AG10803 (cell line): ENCODE measurements around the gene GEMIN7.

ENCODE experiments used
- DNase-seq: peaks from one replicate; pipeline ENCODE4 v3.0.0; 2010; ENCODE audit warnings: low read depth
- H3K4me3 ChIP-seq: 2 replicates; pipeline ENCODE4 v1.5.1; 2011; ENCODE audit warnings: mild to moderate bottlenecking, low read length, control low read depth
- CTCF ChIP-seq: conservative IDR thresholded peaks from 2 replicates; pipeline ENCODE4 v1.5.1; 2011; ENCODE audit warnings: mild to moderate bottlenecking, low read length, control low read depth, inconsistent platforms

The GEMIN7 gene

GRCh38 chr19:45050036-45050435 lies 29.0 kb upstream of the GEMIN7 start:
- H3K4me3 ChIP-seq: no peak overlapping the region
- TF ChIP-seq CTCF: no peak
- DNase-seq: peak; percentile 18

- DNase-seq: no peak
- TF ChIP-seq CTCF: no peak
- H3K4me3 ChIP-seq: no peak overlapping the region
These were observed 27.0 kb upstream of the GEMIN7 start for GRCh38 chr19:45051929-45052579.

GRCh38 chr19:45056831-45057230 lies 22.2 kb upstream of the GEMIN7 start:
- no peak for TF ChIP-seq CTCF
- no peak for DNase-seq
- H3K4me3 ChIP-seq: no peak overlapping the region

GRCh38 chr19:45057444-45057843 lies 21.6 kb upstream of the GEMIN7 start:
- no peak for DNase-seq
- TF ChIP-seq CTCF: no peak
- H3K4me3 ChIP-seq: no peak overlapping the region

GRCh38 chr19:45058622-45059159 lies 20.4 kb upstream of the GEMIN7 start:
- no peak for TF ChIP-seq CTCF
- DNase-seq: no peak
- H3K4me3 ChIP-seq: no peak overlapping the region

GRCh38 chr19:45059258-45059965 lies 19.6 kb upstream of the GEMIN7 start:
- DNase-seq: peak; percentile 67
- TF ChIP-seq CTCF: peak; percentile 84
- no peak overlapping the region for H3K4me3 ChIP-seq

GRCh38 chr19:45061965-45062364 lies 17.1 kb upstream of the GEMIN7 start:
- TF ChIP-seq CTCF: no peak
- no peak overlapping the region for H3K4me3 ChIP-seq
- DNase-seq: no peak
